ENCODE measurements around the gene MYZAP. TPM values are rescaled to one million over a fixed set of nuclear protein-coding genes. Genes with fewer than 3 reads are reported as not detected.
A peak's percentile ranks its signal among the peaks of the same experiment; 100 is the strongest.

Gene MYZAP
- total RNA-seq, 1 experiment from 2014 or later, result 0.35 TPM

DNA sequence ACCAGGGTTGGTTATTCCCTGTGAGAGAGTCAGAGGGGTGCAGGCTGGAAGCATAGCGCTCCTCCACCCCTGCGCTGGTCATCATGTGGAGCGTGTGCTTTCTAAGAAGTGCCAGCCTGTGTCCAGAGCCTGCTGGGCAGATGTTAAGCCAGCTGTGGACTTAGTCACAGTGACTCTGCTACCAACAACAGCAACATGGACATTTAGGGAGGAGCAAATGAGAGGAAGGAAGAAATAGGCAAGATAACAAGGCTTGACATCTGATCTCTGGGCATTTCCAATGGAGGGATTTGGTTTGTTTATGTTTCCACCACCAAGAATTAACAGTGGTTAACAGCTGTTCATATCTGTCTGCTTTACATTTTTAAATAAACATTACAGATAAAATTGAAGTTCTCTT is 36.4 kb upstream of the MYZAP start:
- no peak for DNase-seq

GRCh38 chr15:57556040-57556439 is 35.7 kb upstream of the MYZAP start:
- Histone ChIP-seq H3K27me3 (ENCODE audit: control insufficient read depth, insufficient read depth, low read length) (no peaks in the 10 kb centered on the region), H3K4me3 (ENCODE audit: insufficient read depth, low read depth, low read length) (no peak overlapping the region), H3K36me3 (replicated peaks; ENCODE audit: control insufficient read depth, insufficient read depth, low read length) (no peaks in the 10 kb centered on the region; the same call in 1 of the 2 replicates)
- no peak for DNase-seq

More for the DNA sequence above, 36.4 kb upstream of the MYZAP start:
- Histone ChIP-seq H3K36me3 (replicated peaks; ENCODE audit: control insufficient read depth, insufficient read depth, low read length) (no peaks in the 10 kb centered on the region; the same call in 1 of the 2 replicates), H3K4me3 (ENCODE audit: insufficient read depth, low read depth, low read length) (no peak overlapping the region), H3K27me3 (ENCODE audit: control insufficient read depth, insufficient read depth, low read length) (no peaks in the 10 kb centered on the region)

GRCh38 chr15:57557267-57557666 is 34.4 kb upstream of the MYZAP start:
- H3K27me3 ChIP-seq (ENCODE audit: control insufficient read depth, insufficient read depth, low read length), result no peaks in the 10 kb centered on the region
- DNase-seq, result no peak
- H3K36me3 ChIP-seq (replicated peaks; ENCODE audit: control insufficient read depth, insufficient read depth, low read length), result no peaks in the 10 kb centered on the region
- H3K4me3 ChIP-seq (ENCODE audit: insufficient read depth, low read depth, low read length), result no peak overlapping the region

GRCh38 chr15:57557810-57558209 is 33.9 kb upstream of the MYZAP start:
- Histone ChIP-seq H3K4me3 (ENCODE audit: insufficient read depth, low read depth, low read length) (no peak overlapping the region), H3K27me3 (ENCODE audit: control insufficient read depth, insufficient read depth, low read length) (no peaks in the 10 kb centered on the region), H3K36me3 (replicated peaks; ENCODE audit: control insufficient read depth, insufficient read depth, low read length) (no peaks in the 10 kb centered on the region)
- DNase-seq, result no peak

- peak; percentile 81 for DNase-seq
- Histone ChIP-seq H3K4me3 (ENCODE audit: insufficient read depth, low read depth, low read length) (no peak overlapping the region), H3K36me3 (replicated peaks; ENCODE audit: control insufficient read depth, insufficient read depth, low read length) (no peaks in the 10 kb centered on the region), H3K27me3 (ENCODE audit: control insufficient read depth, insufficient read depth, low read length) (no peaks in the 10 kb centered on the region)
Measured at GRCh38 chr15:57559875-57560274, 31.8 kb upstream of the MYZAP start.

- DNase-seq, result peak; percentile 76
- Histone ChIP-seq H3K4me3 (ENCODE audit: insufficient read depth, low read depth, low read length) (no peak overlapping the region), H3K36me3 (replicated peaks; ENCODE audit: control insufficient read depth, insufficient read depth, low read length) (no peaks in the 10 kb centered on the region), H3K27me3 (ENCODE audit: control insufficient read depth, insufficient read depth, low read length) (no peaks in the 10 kb centered on the region)
Measured at GRCh38 chr15:57561041-57561711, 30.5 kb upstream of the MYZAP start.

DNA sequence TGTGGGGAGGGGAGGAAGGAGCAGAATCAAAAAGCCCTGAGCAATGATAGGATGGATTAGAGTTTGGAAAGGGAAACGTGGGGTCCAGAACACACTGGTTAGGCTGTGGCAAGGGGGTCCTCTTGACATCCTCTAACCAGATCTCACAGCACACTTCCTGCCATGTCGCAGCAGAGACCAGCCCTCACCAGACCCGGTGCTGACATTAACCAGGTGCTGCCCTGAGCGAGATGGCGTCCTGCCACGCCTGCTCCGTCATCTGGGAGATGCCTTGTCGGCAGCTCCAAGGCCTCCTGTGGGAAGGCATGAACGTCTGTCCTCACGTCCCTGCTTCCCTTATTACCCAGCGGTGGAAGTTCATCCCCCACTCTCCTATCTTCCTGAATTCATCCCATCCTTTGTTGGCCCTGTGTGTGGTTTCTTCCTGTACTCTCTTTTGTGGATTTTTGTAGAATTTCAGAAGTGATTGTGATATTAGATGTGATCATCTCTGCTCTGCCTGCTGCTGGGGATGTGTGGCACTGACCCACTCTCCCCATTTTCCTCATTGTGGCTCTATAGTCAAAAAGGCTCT is 29.4 kb upstream of the MYZAP start:
- Histone ChIP-seq H3K4me3 (ENCODE audit: insufficient read depth, low read depth, low read length) (no peak overlapping the region), H3K36me3 (replicated peaks; ENCODE audit: control insufficient read depth, insufficient read depth, low read length) (no peaks in the 10 kb centered on the region), H3K27me3 (ENCODE audit: control insufficient read depth, insufficient read depth, low read length) (no peaks in the 10 kb centered on the region)
- no peak for DNase-seq

DNA sequence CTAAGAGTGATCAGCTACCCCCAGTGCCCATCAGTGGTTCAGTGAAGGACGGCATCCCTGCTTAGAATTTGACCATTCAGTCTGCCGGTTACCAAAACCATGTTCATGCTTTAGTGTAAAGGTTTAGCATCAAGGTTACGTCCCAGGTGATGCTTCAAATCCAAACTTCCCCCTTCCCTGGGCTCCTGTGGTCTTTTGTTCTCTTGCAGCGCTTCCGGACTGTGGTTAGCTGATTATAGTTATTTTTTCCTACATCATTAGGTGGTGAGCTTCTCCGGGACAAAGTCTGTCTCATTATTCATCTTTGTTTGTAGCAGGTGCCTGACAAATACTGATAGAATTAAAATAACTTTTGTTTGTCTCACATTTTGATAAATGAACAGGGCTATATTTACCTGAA is 28.3 kb upstream of the MYZAP start:
- no peak overlapping the region for H3K4me3 ChIP-seq (ENCODE audit: insufficient read depth, low read depth, low read length)
- no peaks in the 10 kb centered on the region for H3K36me3 ChIP-seq (replicated peaks; ENCODE audit: control insufficient read depth, insufficient read depth, low read length)
- DNase-seq, result no peak
- H3K27me3 ChIP-seq (ENCODE audit: control insufficient read depth, insufficient read depth, low read length), result no peaks in the 10 kb centered on the region

DNA sequence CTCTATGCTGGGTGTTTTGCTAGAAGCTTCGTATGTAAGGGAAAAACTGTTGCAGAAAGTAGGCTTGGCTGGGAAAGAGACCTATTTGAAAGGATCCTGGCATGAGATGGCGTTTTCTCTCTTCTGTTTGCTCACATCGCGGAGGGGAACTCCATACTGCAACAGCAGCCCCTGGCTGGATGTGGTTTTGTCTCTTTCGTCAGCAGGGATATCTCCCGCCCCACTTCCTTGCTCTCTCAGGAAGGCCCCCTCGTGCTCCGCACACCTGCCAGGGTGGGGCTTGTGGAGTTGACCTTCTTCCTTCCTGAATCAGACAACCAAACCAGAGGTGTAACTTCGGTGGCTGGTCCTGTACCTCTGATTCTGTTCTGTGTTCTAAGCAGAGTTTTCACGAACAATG is 26.4 kb upstream of the MYZAP start:
- H3K27me3 ChIP-seq (ENCODE audit: control insufficient read depth, insufficient read depth, low read length), result no peaks in the 10 kb centered on the region
- H3K36me3 ChIP-seq (replicated peaks; ENCODE audit: control insufficient read depth, insufficient read depth, low read length), result no peaks in the 10 kb centered on the region
- no peak for DNase-seq
- no peak overlapping the region for H3K4me3 ChIP-seq (ENCODE audit: insufficient read depth, low read depth, low read length)

GRCh38 chr15:57566834-57567233 is 24.9 kb upstream of the MYZAP start:
- no peak for DNase-seq
- Histone ChIP-seq H3K4me3 (ENCODE audit: insufficient read depth, low read depth, low read length) (no peak overlapping the region), H3K36me3 (replicated peaks; ENCODE audit: control insufficient read depth, insufficient read depth, low read length) (no peaks in the 10 kb centered on the region), H3K27me3 (ENCODE audit: control insufficient read depth, insufficient read depth, low read length) (no peaks in the 10 kb centered on the region)

DNA sequence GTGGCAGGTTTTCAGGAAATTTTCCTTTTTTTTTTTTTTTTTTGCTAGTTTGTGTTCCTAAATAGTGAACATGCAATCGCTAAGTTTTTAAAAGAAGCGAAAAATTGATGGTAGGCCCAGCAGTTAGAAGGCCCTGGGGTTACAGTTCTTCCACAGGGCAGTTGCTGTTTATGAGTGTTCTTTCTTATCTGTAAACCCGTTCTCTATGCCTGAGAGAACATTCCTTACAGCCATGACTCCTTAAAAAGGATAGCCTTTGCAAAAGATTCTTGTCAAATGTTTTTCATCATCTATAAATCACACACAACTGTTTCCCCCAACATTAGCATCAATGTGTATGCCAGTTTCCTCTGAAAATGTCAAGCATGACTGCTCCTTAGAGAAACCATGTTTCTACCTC is 23.8 kb upstream of the MYZAP start:
- DNase-seq, result no peak
- H3K36me3 ChIP-seq (replicated peaks; ENCODE audit: control insufficient read depth, insufficient read depth, low read length), result no peaks in the 10 kb centered on the region
- H3K4me3 ChIP-seq (ENCODE audit: insufficient read depth, low read depth, low read length), result no peak overlapping the region
- H3K27me3 ChIP-seq (ENCODE audit: control insufficient read depth, insufficient read depth, low read length), result no peaks in the 10 kb centered on the region

GRCh38 chr15:57568299-57568698 is 23.4 kb upstream of the MYZAP start:
- Histone ChIP-seq H3K36me3 (replicated peaks; ENCODE audit: control insufficient read depth, insufficient read depth, low read length) (no peaks in the 10 kb centered on the region), H3K4me3 (ENCODE audit: insufficient read depth, low read depth, low read length) (no peak overlapping the region), H3K27me3 (ENCODE audit: control insufficient read depth, insufficient read depth, low read length) (no peaks in the 10 kb centered on the region)
- DNase-seq, result no peak

DNA sequence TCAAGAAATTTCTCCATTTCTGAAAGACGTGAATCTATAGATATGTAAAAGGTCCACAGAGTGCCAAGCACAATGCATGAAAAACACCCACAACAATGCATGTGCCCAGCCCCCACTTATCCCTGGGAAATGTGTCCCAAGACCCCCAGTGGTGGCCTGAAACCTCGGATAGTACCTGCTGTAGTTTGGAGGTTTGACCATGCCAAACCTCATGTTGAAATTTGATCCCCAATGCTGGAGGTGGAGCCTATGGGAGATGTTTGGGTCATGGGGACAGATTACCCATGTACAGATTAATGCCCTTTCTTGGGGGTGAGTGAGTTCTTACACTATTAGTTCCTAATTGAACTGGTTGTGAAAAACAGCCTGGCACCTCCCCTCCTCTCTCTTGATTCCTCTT is 21.4 kb upstream of the MYZAP start:
- no peak for DNase-seq
- H3K36me3 ChIP-seq (replicated peaks; ENCODE audit: control insufficient read depth, insufficient read depth, low read length), result no peaks in the 10 kb centered on the region
- no peak overlapping the region for H3K4me3 ChIP-seq (ENCODE audit: insufficient read depth, low read depth, low read length)
- H3K27me3 ChIP-seq (ENCODE audit: control insufficient read depth, insufficient read depth, low read length), result no peaks in the 10 kb centered on the region

DNA sequence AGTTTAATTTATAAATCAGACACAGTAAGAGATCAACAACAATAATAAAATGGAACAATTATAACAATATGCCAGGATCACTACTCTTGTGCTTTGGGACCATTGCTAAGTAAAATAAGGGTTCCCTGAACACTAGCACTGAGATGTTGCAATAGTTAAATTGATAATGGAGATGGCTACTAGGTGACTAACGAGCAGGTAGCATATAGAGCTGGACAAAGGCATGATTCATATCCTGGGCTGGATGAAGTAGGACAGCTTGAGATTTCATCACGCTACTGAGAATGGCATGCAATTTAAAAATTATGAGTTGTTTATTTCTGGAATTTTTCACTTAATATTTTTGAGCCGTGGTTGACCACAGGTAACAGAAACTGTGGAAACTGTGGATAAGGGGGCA is 20.7 kb upstream of the MYZAP start:
- no peaks in the 10 kb centered on the region for H3K36me3 ChIP-seq (replicated peaks; ENCODE audit: control insufficient read depth, insufficient read depth, low read length)
- no peaks in the 10 kb centered on the region for H3K27me3 ChIP-seq (ENCODE audit: control insufficient read depth, insufficient read depth, low read length)
- no peak overlapping the region for H3K4me3 ChIP-seq (ENCODE audit: insufficient read depth, low read depth, low read length)
- DNase-seq, result no peak

GRCh38 chr15:57571725-57572124 is 20.0 kb upstream of the MYZAP start:
- DNase-seq, result no peak
- Histone ChIP-seq H3K27me3 (ENCODE audit: control insufficient read depth, insufficient read depth, low read length) (no peaks in the 10 kb centered on the region), H3K4me3 (ENCODE audit: insufficient read depth, low read depth, low read length) (no peak overlapping the region), H3K36me3 (replicated peaks; ENCODE audit: control insufficient read depth, insufficient read depth, low read length) (no peaks in the 10 kb centered on the region)

DNA sequence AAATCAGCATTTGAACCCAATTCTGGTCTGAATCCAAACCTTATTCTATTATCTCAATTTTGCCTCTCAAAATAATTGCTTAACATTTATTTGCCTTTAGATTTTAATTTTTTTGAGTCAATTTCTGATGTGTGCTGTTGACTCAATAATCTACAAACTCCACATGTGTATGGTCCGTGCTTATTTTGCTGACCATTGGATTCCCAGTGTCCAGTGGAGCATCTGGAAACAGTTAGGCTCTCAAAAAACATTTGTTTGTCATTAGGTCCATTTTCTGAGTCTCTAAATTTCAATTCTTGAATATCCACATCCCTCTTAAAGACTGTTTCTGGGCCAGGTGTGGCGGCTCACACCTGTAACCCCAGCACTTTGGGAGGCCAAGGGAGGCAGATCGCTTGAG is 19.2 kb upstream of the MYZAP start:
- Histone ChIP-seq H3K4me3 (ENCODE audit: insufficient read depth, low read depth, low read length) (no peak overlapping the region), H3K27me3 (ENCODE audit: control insufficient read depth, insufficient read depth, low read length) (no peaks in the 10 kb centered on the region), H3K36me3 (replicated peaks; ENCODE audit: control insufficient read depth, insufficient read depth, low read length) (no peaks in the 10 kb centered on the region)
- DNase-seq, result no peak
